22Rv1 (cell line): ENCODE data around the gene CACNA1A.
"Not testable (repeated sequence)": the region's sequence is repeated elsewhere in the genome, so short reads cannot be mapped to it uniquely, and the experiment has no call there.

Source experiments
- H3K27ac ChIP-seq: fragments of 450-650 bp; 2 replicates; pipeline ENCODE4 v1.5.1; 2017
- ZFX ChIP-seq: fragments of 450-650 bp; IDR thresholded peaks from 2 replicates; pipeline ENCODE4 v1.6.1; 2017; ENCODE audit warnings: antibody characterized with exemption, borderline replicate concordance
- TF ChIP-seq, protein P1 (sequence below): fragments of 450-650 bp; IDR thresholded peaks from 2 replicates; pipeline ENCODE4 v1.5.1; 2017; ENCODE audit warnings: mild to moderate bottlenecking

The CACNA1A gene

GRCh38 chr19:13207237-13207845 is 298.9 kb downstream of the CACNA1A start:
- no peak overlapping the region for H3K27ac ChIP-seq
- TF ChIP-seq, protein P1, sequence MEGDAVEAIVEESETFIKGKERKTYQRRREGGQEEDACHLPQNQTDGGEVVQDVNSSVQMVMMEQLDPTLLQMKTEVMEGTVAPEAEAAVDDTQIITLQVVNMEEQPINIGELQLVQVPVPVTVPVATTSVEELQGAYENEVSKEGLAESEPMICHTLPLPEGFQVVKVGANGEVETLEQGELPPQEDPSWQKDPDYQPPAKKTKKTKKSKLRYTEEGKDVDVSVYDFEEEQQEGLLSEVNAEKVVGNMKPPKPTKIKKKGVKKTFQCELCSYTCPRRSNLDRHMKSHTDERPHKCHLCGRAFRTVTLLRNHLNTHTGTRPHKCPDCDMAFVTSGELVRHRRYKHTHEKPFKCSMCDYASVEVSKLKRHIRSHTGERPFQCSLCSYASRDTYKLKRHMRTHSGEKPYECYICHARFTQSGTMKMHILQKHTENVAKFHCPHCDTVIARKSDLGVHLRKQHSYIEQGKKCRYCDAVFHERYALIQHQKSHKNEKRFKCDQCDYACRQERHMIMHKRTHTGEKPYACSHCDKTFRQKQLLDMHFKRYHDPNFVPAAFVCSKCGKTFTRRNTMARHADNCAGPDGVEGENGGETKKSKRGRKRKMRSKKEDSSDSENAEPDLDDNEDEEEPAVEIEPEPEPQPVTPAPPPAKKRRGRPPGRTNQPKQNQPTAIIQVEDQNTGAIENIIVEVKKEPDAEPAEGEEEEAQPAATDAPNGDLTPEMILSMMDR = no peak
- no peak for TF ChIP-seq ZFX

GRCh38 chr19:13206587-13206986 is 299.7 kb downstream of the CACNA1A start:
- no peak overlapping the region for H3K27ac ChIP-seq
- TF ChIP-seq ZFX = no peak
- TF ChIP-seq, protein P1 = no peak

DNA sequence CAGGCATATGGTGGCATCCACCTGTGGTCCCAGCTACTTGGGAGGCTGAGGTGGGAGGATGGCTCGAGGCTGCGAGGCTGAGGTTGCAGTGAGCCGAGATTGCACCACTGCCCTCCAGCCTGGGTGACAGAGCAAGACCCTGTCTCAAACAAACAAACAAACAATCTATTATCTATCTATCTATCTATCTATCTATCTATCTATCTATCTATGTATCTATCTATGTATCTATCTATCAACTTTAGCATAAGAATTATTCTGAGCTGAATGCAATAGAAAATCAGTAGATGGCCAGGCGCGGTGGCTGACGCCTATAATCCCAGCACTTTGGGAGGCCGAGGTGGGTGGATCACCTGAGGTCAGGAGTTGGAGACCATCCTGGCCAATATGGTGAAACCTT is 304.2 kb downstream of the CACNA1A start:
- not testable (repeated sequence) for H3K27ac ChIP-seq

GRCh38 chr19:13198634-13199033 is 307.6 kb downstream of the CACNA1A start:
- TF ChIP-seq, protein P1 = no peak
- TF ChIP-seq ZFX = no peak
- no peak overlapping the region for H3K27ac ChIP-seq

GRCh38 chr19:13195678-13196077 is 310.6 kb downstream of the CACNA1A start:
- TF ChIP-seq, protein P1 = peak; percentile 25; the same call in 1 of the 2 replicates
- no peak for TF ChIP-seq ZFX
- no peak overlapping the region for H3K27ac ChIP-seq

DNA sequence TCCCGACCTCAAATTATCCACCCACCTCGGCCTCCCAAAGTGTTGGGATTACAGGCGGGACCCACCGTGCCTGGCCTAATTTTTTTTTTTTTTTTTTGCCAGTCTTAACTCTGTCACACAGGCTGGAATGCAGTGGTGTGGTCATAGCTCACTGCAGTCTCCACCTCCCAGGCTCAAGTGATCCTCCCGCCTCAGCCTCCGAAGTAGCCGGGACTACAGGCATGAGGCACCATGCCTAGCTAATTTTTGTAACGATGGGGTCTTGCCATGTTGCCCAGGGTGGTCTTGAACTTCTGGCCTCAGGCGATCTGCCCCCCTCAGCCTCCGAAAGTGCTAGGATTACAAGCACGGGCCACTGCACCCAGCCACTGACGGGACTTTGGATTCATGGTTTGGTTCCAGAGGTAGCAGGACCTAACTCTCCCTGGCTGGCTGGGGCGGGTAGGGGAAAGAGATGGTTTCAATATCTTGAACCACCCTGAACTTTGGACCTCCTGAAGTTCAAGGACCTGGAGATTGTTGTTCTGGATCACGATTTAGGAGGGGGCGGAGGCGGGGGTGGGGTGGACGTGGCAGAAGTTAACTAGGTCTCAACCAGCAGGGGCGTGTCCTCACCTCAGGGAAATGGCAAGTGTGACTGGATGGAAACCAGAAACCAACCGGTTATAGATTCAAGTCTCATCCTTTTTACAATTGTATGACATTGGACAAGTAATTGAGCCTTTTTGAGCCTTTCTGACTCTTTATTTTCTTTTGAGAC is 315.3 kb downstream of the CACNA1A start:
- peak overlapping the region; percentile 75 for H3K27ac ChIP-seq
- TF ChIP-seq, protein P1 = no peak
- TF ChIP-seq ZFX = no peak

GRCh38 chr19:13189600-13189999 is 316.7 kb downstream of the CACNA1A start:
- H3K27ac ChIP-seq = no peak overlapping the region
- TF ChIP-seq, protein P1 = no peak
- no peak for TF ChIP-seq ZFX
